ENCODE data around the gene FAM221B.

- TF ChIP-seq CTCF (IDR thresholded peaks at IDR 0.05) = no peak
- no peak for TF ChIP-seq POLR2A (IDR thresholded peaks at IDR 0.05)
These were observed 25.7 kb upstream of the FAM221B start for GRCh38 chr9:35854091-35854762.

All from body of pancreas (tissue), 4 donors.